Activated naive CD8-positive, alpha-beta T cell treated with anti-CD3 and anti-CD28 coated beads, Interleukin-2, amount 50 U/mL, for 24 hours (primary cell): Measurements from ENCODE around the gene GFOD2.

ENCODE experiments used
- ATAC-seq: fragments of 150-1000 bp; cut with Tn5 transposase; one replicate; pipeline ENCODE4 v1.10.0; 2021
- DNase-seq: peaks from one replicate; pipeline ENCODE4 v3.0.0; 2021
- H3K27ac Mint-ChIP-seq: one replicate; pipeline ENCODE4 v1.8.0; 2021; ENCODE audit warnings: mild to moderate bottlenecking, mixed read lengths
- H3K27me3 Mint-ChIP-seq: one replicate; pipeline ENCODE4 v1.8.0; 2021; ENCODE audit warnings: mixed read lengths
- H3K36me3 Mint-ChIP-seq: one replicate; pipeline ENCODE4 v1.8.0; 2021; ENCODE audit warnings: low read depth, mixed read lengths
- H3K4me1 Mint-ChIP-seq: one replicate; pipeline ENCODE4 v1.8.0; 2021; ENCODE audit warnings: mixed read lengths
- H3K4me3 Mint-ChIP-seq: one replicate; pipeline ENCODE4 v1.8.0; 2021; ENCODE audit warnings: mild to moderate bottlenecking, moderate library complexity, mixed read lengths
- H3K9me3 Mint-ChIP-seq: one replicate; pipeline ENCODE4 v1.8.0; 2021; ENCODE audit warnings: mixed read lengths

The GFOD2 gene

GRCh38 chr16:67645397-67646121, 73.6 kb downstream of the GFOD2 start:
- H3K4me3 Mint-ChIP-seq, result peak overlapping the region; percentile 84
- H3K27ac Mint-ChIP-seq, result peak overlapping the region; percentile 91
- no peaks in the 10 kb centered on the region for H3K9me3 Mint-ChIP-seq
- DNase-seq (no peak), ATAC-seq (peak; percentile 22)
- H3K27me3 Mint-ChIP-seq, result no peaks in the 10 kb centered on the region
- H3K4me1 Mint-ChIP-seq, result peaks cover 13% of the 10 kb centered on the region
- H3K36me3 Mint-ChIP-seq, result peaks cover 5% of the 10 kb centered on the region

- DNase-seq (no peak), ATAC-seq (no peak)
- Mint-ChIP-seq H3K4me1 (peaks cover 13% of the 10 kb centered on the region), H3K27ac (peak overlapping the region; percentile 76), H3K36me3 (peaks cover 2% of the 10 kb centered on the region), H3K27me3 (no peaks in the 10 kb centered on the region), H3K9me3 (no peaks in the 10 kb centered on the region), H3K4me3 (peak overlapping the region; percentile 84)
Observed at GRCh38 chr16:67644038-67644437, 75.1 kb downstream of the GFOD2 start.

- no peak overlapping the region for H3K27ac Mint-ChIP-seq
- H3K4me1 Mint-ChIP-seq, result peaks cover 13% of the 10 kb centered on the region
- no peaks in the 10 kb centered on the region for H3K9me3 Mint-ChIP-seq
- H3K27me3 Mint-ChIP-seq, result no peaks in the 10 kb centered on the region
- H3K36me3 Mint-ChIP-seq, result peaks cover 9% of the 10 kb centered on the region
- H3K4me3 Mint-ChIP-seq, result no peak overlapping the region
- no peak for ATAC-seq
- no peak for DNase-seq
Observed at GRCh38 chr16:67641779-67642708, 77.1 kb downstream of the GFOD2 start.

- Mint-ChIP-seq H3K36me3 (peaks cover 22% of the 10 kb centered on the region), H3K4me3 (no peak overlapping the region), H3K27me3 (no peaks in the 10 kb centered on the region), H3K9me3 (no peaks in the 10 kb centered on the region), H3K4me1 (no peaks in the 10 kb centered on the region), H3K27ac (no peak overlapping the region)
- no peak for DNase-seq
- ATAC-seq, result no peak
Observed at GRCh38 chr16:67637625-67638024, 81.5 kb downstream of the GFOD2 start.

GRCh38 chr16:67636713-67637112, 82.4 kb downstream of the GFOD2 start:
- no peaks in the 10 kb centered on the region for H3K27me3 Mint-ChIP-seq
- no peak overlapping the region for H3K27ac Mint-ChIP-seq
- no peaks in the 10 kb centered on the region for H3K4me1 Mint-ChIP-seq
- no peak for ATAC-seq
- H3K36me3 Mint-ChIP-seq, result peaks cover 27% of the 10 kb centered on the region
- H3K9me3 Mint-ChIP-seq, result no peaks in the 10 kb centered on the region
- no peak overlapping the region for H3K4me3 Mint-ChIP-seq
- no peak for DNase-seq

GRCh38 chr16:67632415-67633172, 86.5 kb downstream of the GFOD2 start:
- ATAC-seq, result no peak
- H3K4me3 Mint-ChIP-seq, result no peak overlapping the region
- peaks cover 40% of the 10 kb centered on the region for H3K36me3 Mint-ChIP-seq

GRCh38 chr16:67628216-67628615, 90.9 kb downstream of the GFOD2 start:
- Mint-ChIP-seq H3K9me3 (no peaks in the 10 kb centered on the region), H3K4me3 (no peak overlapping the region), H3K27ac (no peak overlapping the region), H3K36me3 (peaks cover 41% of the 10 kb centered on the region), H3K4me1 (no peaks in the 10 kb centered on the region), H3K27me3 (no peaks in the 10 kb centered on the region)
- no peak for DNase-seq
- ATAC-seq, result no peak

More at GRCh38 chr16:67632415-67633172, 86.5 kb downstream of the GFOD2 start:
- H3K4me1 Mint-ChIP-seq, result no peaks in the 10 kb centered on the region
- DNase-seq, result no peak
- H3K9me3 Mint-ChIP-seq, result no peaks in the 10 kb centered on the region
- H3K27ac Mint-ChIP-seq, result peak overlapping the region; percentile 64
- H3K27me3 Mint-ChIP-seq, result no peaks in the 10 kb centered on the region
